HepG2 (cell line): ENCODE measurements around the gene FUT6. TPM values are rescaled to one million over a fixed set of nuclear protein-coding genes. Genes with fewer than 3 reads are reported as not detected.

ENCODE experiments used
- ASH2L ChIP-seq: fragments of 300-600, 200-600 bp; sonication (generic); IDR thresholded peaks from 2 replicates; pipeline ENCODE4 v1.7.0; 2017; ENCODE audit warnings: low read depth, mild to moderate bottlenecking, moderate library complexity, mixed read lengths, low read length; ENCODE audit not compliant: insufficient read length
- ATAD3A ChIP-seq: sonication (generic); formaldehyde crosslinking; IDR thresholded peaks from 2 replicates; pipeline ENCODE4 v1.4.0; 2020; ENCODE audit warnings: missing genetic modification reagents
- CREB3 ChIP-seq: sonication (generic); formaldehyde crosslinking; IDR thresholded peaks from 2 replicates; pipeline ENCODE4 v1.5.0; 2020; ENCODE audit warnings: missing genetic modification reagents
- DR1 ChIP-seq: sonication (generic); formaldehyde crosslinking; IDR thresholded peaks from 2 replicates; pipeline ENCODE4 v1.8.0; 2021; ENCODE audit warnings: mild to moderate bottlenecking, missing genetic modification reagents, inconsistent platforms
- DZIP1 ChIP-seq: sonication (generic); formaldehyde crosslinking; IDR thresholded peaks from 2 replicates; pipeline ENCODE4 v1.5.0; 2020; ENCODE audit warnings: mild to moderate bottlenecking, missing genetic modification reagents
- FOXO4 ChIP-seq: sonication (generic); formaldehyde crosslinking; conservative IDR thresholded peaks from 2 replicates; pipeline ENCODE4 v1.8.1; 2023; ENCODE audit warnings: missing genetic modification reagents
- KDM5B ChIP-seq: sonication (generic); formaldehyde crosslinking; IDR thresholded peaks from 2 replicates; pipeline ENCODE4 v1.4.0; 2020; ENCODE audit warnings: missing genetic modification reagents, mild to moderate bottlenecking, borderline replicate concordance
- KLF9 ChIP-seq: IDR thresholded peaks from 2 replicates; pipeline ENCODE4 v1.6.1; 2016; ENCODE audit warnings: low read depth
- MXD3 ChIP-seq: IDR thresholded peaks from 2 replicates; pipeline ENCODE4 v1.6.1; 2016; ENCODE audit warnings: mild to moderate bottlenecking, missing biosample characterization, missing genetic modification reagents
- SIX1 ChIP-seq: sonication (generic); formaldehyde crosslinking; IDR thresholded peaks from 2 replicates; pipeline ENCODE4 v1.4.0; 2020; ENCODE audit warnings: missing genetic modification reagents, borderline replicate concordance
- SNAPC4 ChIP-seq: sonication (generic); formaldehyde crosslinking; IDR thresholded peaks from 2 replicates; pipeline ENCODE4 v1.4.0; 2020; ENCODE audit warnings: mild to moderate bottlenecking, missing genetic modification reagents
- ZNF180 ChIP-seq: sonication (generic); formaldehyde crosslinking; IDR thresholded peaks from 2 replicates; pipeline ENCODE4 v1.4.0; 2020; ENCODE audit warnings: low read depth, missing genetic modification reagents, borderline replicate concordance
- ZNF224 ChIP-seq: sonication (generic); formaldehyde crosslinking; IDR thresholded peaks from 2 replicates; pipeline ENCODE4 v1.5.0; 2020; ENCODE audit warnings: mild to moderate bottlenecking, missing genetic modification reagents
- ZNF556 ChIP-seq: sonication (generic); formaldehyde crosslinking; IDR thresholded peaks from 2 replicates; pipeline ENCODE4 v1.4.0; 2020; ENCODE audit warnings: mild to moderate bottlenecking, missing genetic modification reagents, borderline replicate concordance
- ZNF746 ChIP-seq: sonication (generic); formaldehyde crosslinking; IDR thresholded peaks from 2 replicates; pipeline ENCODE4 v1.8.0; 2022; ENCODE audit warnings: mild to moderate bottlenecking, missing genetic modification reagents
- polyA plus RNA-seq, 8 experiments: library from polyadenylated mRNA; depleted of rRNA in 3 of 8; stranded (reverse) in 7 of 8; unstranded in 1 of 8; fragments of >200 nt; fragmentation: Illumina TruSeq in 4 of 8; extraction: Trizol in 4 of 8; gene quantifications; 2 replicates each; pipeline versions ENCODE4 v1.2.1 to v1.2.3, GENCODE V29; 2011 to 2016; ENCODE audit warnings: low read depth in 4 of 8, missing spikeins in 1 of 8, mixed read lengths in 1 of 8; ENCODE audit not compliant: insufficient read depth in 1 of 8
- total RNA-seq, 5 experiments: library from RNA; depleted of rRNA; stranded (reverse); fragments of >200 nt; fragmentation: Illumina TruSeq; extraction: Trizol; gene quantifications; 2 replicates each; pipeline ENCODE4 v1.2.3, GENCODE V29; 2016; ENCODE audit warnings: low read depth in 1 of 5

The FUT6 gene
- total and polyA plus RNA-seq, 2 of the 13 experiments (the other 11 are each of a cell fraction or from before 2014, with no cell fraction given) = 8.2 to 27.7 TPM

- TF ChIP-seq ZNF556 (CRISPR knock-in tag) (peak; percentile 87), DZIP1 (CRISPR knock-in tag) (peak; percentile 96; the same call in 1 of the 2 replicates), KLF9 (no peak), CREB3 (CRISPR knock-in tag) (no peak), KDM5B (CRISPR knock-in tag) (peak; percentile 96), DR1 (CRISPR knock-in tag) (peak; percentile 64; the same call in 1 of the 2 replicates), ZNF746 (CRISPR knock-in tag) (no peak), SNAPC4 (CRISPR knock-in tag) (peak; percentile 93; the same call in 1 of the 2 replicates), ZNF224 (no peak; the same call in 1 of the 2 replicates), FOXO4 (no peak), ZNF180 (CRISPR knock-in tag) (no peak), ATAD3A (CRISPR knock-in tag) (no peak; the same call in 1 of the 2 replicates), ASH2L (peak; percentile 70), SIX1 (CRISPR knock-in tag) (no peak), MXD3 (CRISPR knock-in tag) (peak; percentile 99)
These were observed 48.7 kb downstream of the FUT6 start, which contains the start of gene DUS3L (continued) for GRCh38 chr19:5790559-5791520.
